ENCODE results near the gene KAT6B.
"Not testable (repeated sequence)": the region's sequence is repeated elsewhere in the genome, so short reads cannot be mapped to it uniquely, and the experiment has no call there.

Gene KAT6B

DNA sequence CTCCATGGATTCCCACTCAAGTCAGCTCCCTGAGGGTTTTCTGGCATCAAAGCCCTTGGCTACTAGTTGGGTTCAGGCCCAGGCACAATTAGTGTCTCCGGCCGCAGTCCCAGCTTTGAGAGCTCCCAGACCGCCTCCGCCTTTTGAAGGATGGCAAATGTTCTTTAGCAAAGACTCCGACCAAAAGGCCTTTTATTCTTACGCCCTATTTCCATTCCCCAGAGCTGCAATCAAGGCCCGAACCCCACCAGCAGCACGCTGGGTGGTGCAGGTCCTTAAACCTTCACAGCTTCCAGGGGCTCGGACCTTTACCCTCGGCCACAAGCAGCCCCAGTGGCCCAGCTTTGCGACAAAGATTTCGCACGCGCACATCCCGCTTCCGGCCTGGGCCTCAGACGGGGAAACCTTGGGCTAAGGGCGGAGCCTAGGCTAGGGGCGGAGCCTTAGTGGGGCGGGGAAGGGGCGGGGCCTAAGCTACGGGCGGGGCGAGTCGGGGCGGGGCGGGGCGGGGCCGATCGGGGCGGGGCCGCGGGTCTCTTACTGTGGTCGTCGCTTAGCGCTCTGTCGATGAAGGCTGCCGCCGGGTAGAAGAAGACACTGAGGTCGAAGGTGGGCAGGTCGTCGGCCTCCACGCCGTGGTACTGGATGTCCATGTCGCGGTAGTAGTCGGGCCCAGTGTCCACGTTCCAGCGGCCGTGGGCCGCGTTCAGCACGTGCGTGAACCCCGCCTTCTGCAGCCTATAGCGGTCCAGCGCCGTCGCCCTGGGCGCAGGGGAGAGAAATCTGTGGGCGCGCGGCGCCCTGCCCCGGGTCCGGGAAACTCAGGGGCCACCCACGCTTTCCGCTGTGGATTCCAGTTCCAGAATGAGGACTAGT is 217.1 kb downstream of the KAT6B start:
- peak; percentile 18 for DNase-seq

- DNase-seq: peak; percentile 16
Measured at GRCh38 chr10:75048669-75049098, 222.3 kb downstream of the KAT6B start.

DNA sequence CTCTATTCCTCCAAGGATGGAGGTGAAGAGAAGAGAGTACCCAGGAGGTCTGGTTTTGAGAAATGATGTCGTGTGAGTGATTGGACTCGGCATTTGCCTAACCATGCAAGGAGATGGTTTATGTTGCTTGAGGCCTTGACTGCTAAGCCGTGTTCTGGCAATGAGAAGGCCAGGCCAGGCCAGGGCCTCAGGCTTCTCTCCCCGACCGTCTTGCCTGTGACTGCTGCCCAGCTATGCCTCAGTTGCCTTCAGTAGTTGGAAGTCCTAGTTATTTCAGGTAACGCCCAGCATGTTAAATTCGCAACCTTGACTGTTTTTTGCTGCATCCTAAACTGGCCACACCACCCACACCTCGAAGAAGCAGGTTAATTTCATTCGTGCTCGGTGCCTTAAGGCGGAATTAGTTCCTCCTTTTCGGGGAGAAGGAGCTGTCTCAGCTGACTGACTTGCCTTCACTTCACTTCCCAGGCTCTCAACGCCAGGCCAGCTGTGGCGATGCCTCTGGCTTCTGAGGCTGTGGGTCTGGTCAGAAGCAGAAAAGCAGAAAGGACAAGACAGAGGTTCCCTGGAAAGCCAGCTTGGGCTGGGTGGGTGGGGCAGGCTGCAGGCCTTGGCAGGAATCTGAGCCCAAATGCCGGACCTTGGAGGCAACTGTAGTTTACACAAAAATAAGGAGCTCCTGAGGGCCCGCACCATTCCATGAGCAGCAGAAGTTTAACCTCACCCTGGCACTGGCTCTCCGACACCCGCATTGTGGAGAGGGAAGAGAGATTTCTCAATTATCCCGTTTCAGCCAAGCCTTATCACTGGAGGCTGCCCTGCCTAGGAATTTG is 223.1 kb downstream of the KAT6B start:
- DNase-seq: peak; percentile 18

DNA sequence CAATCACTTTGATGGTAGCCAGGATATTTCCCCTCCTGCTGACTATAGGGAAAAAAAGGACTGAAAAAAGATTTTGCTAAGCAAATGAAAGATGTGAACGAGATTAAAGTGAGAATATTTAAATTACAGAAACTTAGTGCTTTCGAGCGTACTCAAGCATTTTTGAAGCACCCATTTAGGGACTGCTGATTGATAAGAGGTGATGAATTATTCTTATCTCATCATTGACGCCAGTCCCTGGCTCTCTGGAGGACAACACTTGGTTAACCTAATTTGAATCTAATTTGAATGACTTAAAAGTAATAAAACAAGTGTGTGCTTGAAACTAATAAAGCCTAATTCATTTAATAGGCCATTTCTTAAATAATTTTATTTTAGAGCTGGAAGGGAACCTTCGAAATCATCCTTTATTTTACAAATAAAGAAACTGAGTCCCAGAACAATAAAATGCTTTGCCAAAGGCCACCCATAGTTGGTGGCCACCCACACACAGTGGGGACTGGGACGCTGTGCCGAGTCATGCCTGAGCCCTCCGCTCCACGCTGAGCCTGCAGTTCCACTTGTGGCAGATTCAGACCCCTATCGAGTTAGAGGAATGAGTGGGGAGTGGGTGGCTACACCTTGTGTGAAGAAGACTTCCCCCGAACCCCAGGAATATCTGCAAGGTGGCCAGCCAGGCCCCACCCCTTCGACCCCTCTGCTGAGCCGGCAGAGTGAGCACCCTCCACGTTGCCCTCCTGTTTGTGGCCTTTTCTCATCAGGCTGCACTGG is 223.9 kb downstream of the KAT6B start:
- no peak for DNase-seq

- DNase-seq: no peak
Measured at GRCh38 chr10:75051308-75051707, 224.9 kb downstream of the KAT6B start.

GRCh38 chr10:75055896-75056406 is 229.6 kb downstream of the KAT6B start:
- DNase-seq: not testable (repeated sequence)

GRCh38 chr10:75057680-75058079 is 231.3 kb downstream of the KAT6B start:
- no peak for DNase-seq

DNA sequence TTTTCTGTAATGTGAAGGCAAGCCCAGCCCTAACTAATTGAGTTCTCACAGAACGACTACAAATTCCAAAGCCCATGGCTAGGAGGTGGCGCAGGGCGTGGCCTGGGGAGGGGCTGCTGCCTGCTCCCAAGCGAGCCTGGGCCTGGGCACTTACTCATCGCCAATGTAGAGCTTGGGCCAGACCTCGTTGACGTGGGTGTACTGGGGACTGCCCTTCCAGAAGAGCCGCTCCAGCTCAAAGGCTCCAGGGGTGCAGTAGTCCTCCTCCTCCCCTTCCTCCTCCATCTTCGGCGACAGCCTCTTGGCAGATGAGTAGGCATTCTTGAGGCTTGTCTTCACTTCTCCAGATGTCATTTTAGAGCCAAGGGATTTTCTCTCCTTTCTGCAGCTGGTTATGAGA is 231.8 kb downstream of the KAT6B start:
- no peak for DNase-seq

DNA sequence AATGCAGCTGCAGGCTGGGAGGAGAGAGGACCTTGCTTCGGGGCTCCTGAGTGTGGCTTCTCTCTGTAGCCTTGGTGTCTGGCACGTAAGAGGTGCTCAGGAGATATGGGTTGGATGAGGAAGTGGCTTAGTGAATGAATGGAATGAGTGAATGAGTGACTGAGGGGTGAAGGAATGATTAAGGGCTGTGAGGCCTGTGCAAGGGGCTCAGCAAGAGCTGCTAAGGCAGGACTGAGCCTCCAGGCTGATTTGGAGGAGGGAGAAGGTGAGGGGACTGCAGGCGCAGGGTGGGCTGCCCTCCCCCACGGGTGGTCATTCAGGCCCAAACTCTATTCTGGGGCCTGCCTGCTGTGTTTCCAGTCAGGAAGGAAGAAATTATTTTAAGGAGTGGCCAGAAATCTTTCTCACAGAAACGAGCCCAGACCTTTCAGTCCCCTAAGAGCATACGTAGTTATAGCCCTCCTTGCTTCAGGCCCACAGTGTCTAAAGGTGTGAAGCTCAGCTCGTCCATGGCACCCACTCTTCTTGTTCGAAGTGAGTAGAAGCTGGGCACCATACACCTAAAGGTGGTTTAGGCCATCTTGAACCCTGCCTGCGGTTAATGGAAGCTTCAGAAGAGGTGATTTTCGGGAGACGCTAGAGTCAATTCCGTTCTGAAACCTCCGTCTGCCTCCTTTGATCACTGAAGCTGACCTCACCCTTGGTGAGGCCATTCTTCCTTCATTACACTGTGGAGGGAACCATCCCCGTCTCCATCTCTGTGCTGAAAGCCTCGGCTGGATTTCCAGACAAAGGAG is 235.5 kb downstream of the KAT6B start:
- peak; percentile 95 for DNase-seq

GRCh38 chr10:75062506-75063299 is 236.3 kb downstream of the KAT6B start:
- DNase-seq: peak; percentile 52

GRCh38 chr10:75063461-75064230 is 237.2 kb downstream of the KAT6B start:
- DNase-seq: no peak

DNA sequence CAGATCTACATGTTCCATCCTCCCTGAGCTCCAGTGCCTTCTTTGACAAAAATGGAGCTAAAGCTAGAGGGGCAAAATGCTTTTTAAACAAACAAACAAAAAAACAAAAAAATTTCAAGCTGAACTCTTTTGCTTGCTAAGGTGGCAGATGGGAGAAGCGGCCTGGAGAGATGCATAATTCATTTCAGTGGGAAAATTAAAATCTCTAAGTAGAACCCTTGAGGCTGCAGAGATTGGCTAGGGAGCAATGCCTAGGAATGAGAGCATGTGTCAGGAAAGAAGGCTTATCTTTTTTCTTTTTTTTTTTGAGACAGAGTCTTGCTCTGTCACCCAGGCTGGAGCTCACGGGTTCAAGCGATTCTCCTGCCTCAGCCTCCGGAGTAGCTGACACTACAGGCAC is 238.7 kb downstream of the KAT6B start:
- DNase-seq: no peak

DNA sequence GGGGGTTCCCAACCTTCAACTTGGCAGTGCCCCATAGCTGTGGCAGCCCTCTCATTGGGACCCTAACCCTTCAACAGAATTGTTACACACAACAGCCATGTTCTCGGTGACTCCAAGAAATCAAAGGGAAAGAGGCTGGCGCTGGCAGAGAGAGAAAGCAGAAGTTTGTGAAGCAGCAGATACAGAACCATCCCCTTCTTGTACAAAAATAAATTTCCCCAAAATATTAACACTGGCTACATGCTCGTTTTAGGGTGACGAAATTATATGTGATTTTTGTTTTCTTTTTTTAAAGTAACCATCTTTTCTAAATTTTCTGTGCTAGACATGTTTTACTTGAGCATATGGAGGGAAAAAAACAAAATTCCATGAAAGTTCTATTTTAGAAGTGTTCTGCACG is 239.9 kb downstream of the KAT6B start:
- peak; percentile 43 for DNase-seq

DNA sequence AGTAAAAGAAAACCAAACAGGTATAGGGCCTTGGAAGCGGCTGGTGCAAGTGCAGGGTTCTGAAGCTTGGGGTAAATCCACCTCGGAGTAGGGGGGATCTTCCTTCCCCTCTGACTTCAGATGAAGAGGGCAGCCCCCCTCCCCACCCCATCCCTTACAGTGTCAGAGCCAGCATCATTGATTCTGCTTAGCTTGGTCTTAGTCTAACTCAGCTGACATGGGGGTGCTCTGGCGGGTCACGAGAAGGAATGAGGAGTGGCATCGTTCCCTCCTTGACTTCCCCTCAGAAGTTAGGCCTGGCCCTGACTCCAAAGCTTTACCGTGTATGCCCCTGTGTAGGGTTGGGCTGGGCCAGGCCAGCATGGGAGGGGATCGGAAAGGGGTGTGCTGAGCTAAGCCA is 240.9 kb downstream of the KAT6B start:
- no peak for DNase-seq

DNA sequence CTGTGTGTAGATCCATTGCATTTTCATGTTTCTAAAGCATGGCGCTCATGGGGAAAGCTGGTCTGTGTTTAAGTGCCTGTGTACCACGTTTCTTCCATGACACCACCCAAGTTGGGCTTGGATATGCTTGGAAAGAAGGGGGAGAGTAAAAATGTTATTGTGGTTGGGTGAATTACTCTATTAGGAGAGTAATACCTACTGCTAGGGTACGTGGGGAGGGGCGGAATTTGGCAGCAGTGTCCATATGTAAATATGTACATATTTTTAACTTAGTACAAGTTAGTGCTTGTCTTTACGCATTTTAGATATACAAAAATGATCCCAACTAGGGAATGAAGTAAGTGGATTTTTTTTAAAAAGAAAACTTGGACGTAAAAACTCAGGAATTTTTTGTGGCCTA is 242.1 kb downstream of the KAT6B start:
- no peak for DNase-seq

DNA sequence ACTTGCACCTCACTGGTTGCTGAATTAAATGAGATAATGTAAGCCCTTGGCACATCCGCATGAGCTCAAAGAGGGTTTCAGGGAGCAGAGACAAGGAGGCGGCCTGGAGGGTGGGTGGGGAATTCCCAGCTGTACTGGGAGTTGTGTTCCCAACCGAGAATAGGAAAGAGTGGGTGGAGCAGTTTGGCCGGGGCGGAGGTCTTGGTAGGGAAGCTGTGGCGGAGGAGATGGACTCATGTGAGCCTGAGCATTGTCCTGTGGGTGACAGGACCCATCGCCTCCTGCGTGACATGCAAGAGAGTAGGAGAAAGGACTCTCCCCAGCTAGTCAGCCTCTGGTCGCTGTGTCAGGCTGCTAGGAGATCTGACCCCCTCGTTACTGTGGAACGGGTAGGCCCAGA is 244.1 kb downstream of the KAT6B start:
- DNase-seq: no peak

GRCh38 chr10:75070961-75071428 is 244.6 kb downstream of the KAT6B start:
- no peak for DNase-seq

DNA sequence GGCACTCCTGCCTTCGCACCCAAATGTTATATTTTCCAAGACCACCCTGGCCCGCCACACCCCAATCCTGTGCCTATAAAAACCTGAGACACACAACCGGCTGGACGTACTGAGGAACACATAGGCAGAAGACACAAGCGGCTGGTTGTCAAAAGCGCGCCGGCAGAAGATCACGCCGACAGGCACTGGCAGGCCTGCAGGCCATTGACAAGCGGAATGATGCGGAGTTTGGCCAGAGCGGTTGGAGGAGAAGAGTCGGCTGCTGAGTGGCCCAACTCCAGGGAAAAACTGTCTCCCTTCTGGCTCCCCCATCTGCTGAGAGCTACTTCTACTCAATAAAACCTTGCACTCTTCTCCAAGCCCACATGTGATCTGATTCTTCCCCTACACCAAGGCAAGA is 245.4 kb downstream of the KAT6B start:
- no peak for DNase-seq

- no peak for DNase-seq
Measured at GRCh38 chr10:75072727-75073126, 246.3 kb downstream of the KAT6B start.

GRCh38 chr10:75073442-75073841 is 247.0 kb downstream of the KAT6B start:
- no peak for DNase-seq
